OCI-LY1 (cell line): ENCODE data around the gene VTI1A.

Experiments used
- H2AFZ ChIP-seq: fragments of 200-600 bp; sonication (generic), shearing (Covaris generic); 2 replicates; pipeline ENCODE4 v1.6.0; 2014; ENCODE audit warnings: antibody characterized with exemption, mild to moderate bottlenecking, low read length
- H3F3A ChIP-seq: fragments of 200-600 bp; sonication (generic), shearing (Covaris generic); 2 replicates; pipeline ENCODE4 v1.6.0; 2014; ENCODE audit warnings: mild to moderate bottlenecking, antibody characterized with exemption, low read length, moderate library complexity; ENCODE audit not compliant: insufficient read depth
- H3K27ac ChIP-seq: fragments of 200-600 bp; sonication (generic); 2 replicates; pipeline ENCODE4 v1.5.1; 2014; ENCODE audit warnings: low read length, mixed run types, mild to moderate bottlenecking, low read depth; ENCODE audit not compliant: poor library complexity, severe bottlenecking
- H3K27me3 ChIP-seq: fragments of 200-600 bp; sonication (generic); 2 replicates; pipeline ENCODE4 v1.6.0; 2014; ENCODE audit warnings: antibody characterized with exemption, mild to moderate bottlenecking, low read length, moderate library complexity; ENCODE audit not compliant: insufficient read depth
- H3K36me3 ChIP-seq: fragments of 200-600 bp; sonication (generic); 2 replicates; pipeline ENCODE4 v1.6.1; 2014; ENCODE audit warnings: mild to moderate bottlenecking, antibody characterized with exemption, low read length, moderate library complexity, mixed read lengths; ENCODE audit not compliant: insufficient read depth
- H3K4me1 ChIP-seq: fragments of 200-600 bp; sonication (generic); 2 replicates; pipeline ENCODE4 v1.5.1; 2014; ENCODE audit warnings: mild to moderate bottlenecking, low read length, moderate library complexity; ENCODE audit not compliant: insufficient read depth, severe bottlenecking
- H3K4me2 ChIP-seq: fragments of 200-600 bp; sonication (generic), shearing (Covaris generic); 2 replicates; pipeline ENCODE4 v1.6.1; 2014; ENCODE audit warnings: low read length
- H3K4me3 ChIP-seq: fragments of 200-600 bp; sonication (generic); 2 replicates; pipeline ENCODE4 v1.5.1; 2014; ENCODE audit warnings: low read length, low read depth, mild to moderate bottlenecking, mixed read lengths; ENCODE audit not compliant: poor library complexity, severe bottlenecking
- H3K79me2 ChIP-seq: fragments of 200-600 bp; shearing (Covaris generic); 2 replicates; pipeline ENCODE4 v1.6.1; 2016; ENCODE audit warnings: mixed run types, low read length, mixed read lengths; ENCODE audit not compliant: insufficient read depth
- H3K9ac ChIP-seq: fragments of 200-600 bp; sonication (generic), shearing (Covaris generic); 2 replicates; pipeline ENCODE4 v1.6.1; 2014; ENCODE audit warnings: mild to moderate bottlenecking, low read length, mixed read lengths
- H3K9me2 ChIP-seq: fragments of 200-600 bp; sonication (generic), shearing (Covaris generic); 2 replicates; pipeline ENCODE4 v1.6.1; 2014; ENCODE audit warnings: low read depth, mild to moderate bottlenecking, low read length, mixed read lengths
- H3K9me3 ChIP-seq: fragments of 200-600 bp; shearing (Covaris generic); 2 replicates; pipeline ENCODE4 v1.6.1; 2014; ENCODE audit warnings: low read length, mixed read lengths
- H4K20me1 ChIP-seq: fragments of 200-600 bp; sonication (generic), shearing (Covaris generic); 2 replicates; pipeline ENCODE4 v1.6.0; 2016; ENCODE audit warnings: mild to moderate bottlenecking, low read length; ENCODE audit not compliant: insufficient read depth
- CTCF ChIP-seq: fragments of 200-600 bp; sonication (generic), shearing (Covaris generic); IDR thresholded peaks from 2 replicates; pipeline ENCODE4 v1.5.1; 2017; ENCODE audit warnings: mild to moderate bottlenecking, antibody characterized with exemption, low read length, moderate library complexity, mixed read lengths
- EZH2 ChIP-seq: fragments of 200-600 bp; sonication (generic), shearing (Covaris generic); IDR thresholded peaks from 2 replicates; pipeline ENCODE4 v1.8.0; 2017; ENCODE audit warnings: borderline replicate concordance, mixed run types, mild to moderate bottlenecking, antibody characterized with exemption, low read length, moderate library complexity, mixed read lengths

Gene VTI1A

GRCh38 chr10:112601214-112602090, 154.4 kb downstream of the VTI1A start:
- Histone ChIP-seq H3K27me3 (no peaks in the 10 kb centered on the region), H3K36me3 (no peaks in the 10 kb centered on the region), H3K9ac (no peak overlapping the region), H4K20me1 (no peaks in the 10 kb centered on the region), H2AFZ (no peak overlapping the region), H3K27ac (no peak overlapping the region), H3K4me2 (no peak overlapping the region), H3K4me1 (no peaks in the 10 kb centered on the region), H3F3A (no peaks in the 10 kb centered on the region), H3K9me2 (no peaks in the 10 kb centered on the region), H3K4me3 (no peak overlapping the region), H3K9me3 (no peaks in the 10 kb centered on the region), H3K79me2 (no peaks in the 10 kb centered on the region)
- TF ChIP-seq CTCF (no peak), EZH2 (no peak)

GRCh38 chr10:112603062-112603461, 156.0 kb downstream of the VTI1A start:
- H3K4me2 ChIP-seq, result no peak overlapping the region
- no peaks in the 10 kb centered on the region for H3K9me2 ChIP-seq
- no peaks in the 10 kb centered on the region for H3K36me3 ChIP-seq
- no peaks in the 10 kb centered on the region for H3K9me3 ChIP-seq
- no peaks in the 10 kb centered on the region for H3K27me3 ChIP-seq
- no peak overlapping the region for H3K4me3 ChIP-seq
- H3F3A ChIP-seq, result no peaks in the 10 kb centered on the region
- TF ChIP-seq CTCF (no peak), EZH2 (no peak)
- no peak overlapping the region for H3K27ac ChIP-seq
- H2AFZ ChIP-seq, result no peak overlapping the region
- H3K4me1 ChIP-seq, result no peaks in the 10 kb centered on the region
- no peak overlapping the region for H3K9ac ChIP-seq
- no peaks in the 10 kb centered on the region for H4K20me1 ChIP-seq
- H3K79me2 ChIP-seq, result no peaks in the 10 kb centered on the region

GRCh38 chr10:112605063-112605462, 158.0 kb downstream of the VTI1A start:
- Histone ChIP-seq H3K36me3 (no peaks in the 10 kb centered on the region), H4K20me1 (no peaks in the 10 kb centered on the region), H3K9me3 (no peaks in the 10 kb centered on the region), H3K79me2 (no peaks in the 10 kb centered on the region), H3K4me1 (no peaks in the 10 kb centered on the region), H3F3A (no peaks in the 10 kb centered on the region), H3K4me3 (no peak overlapping the region), H2AFZ (no peak overlapping the region), H3K9ac (no peak overlapping the region), H3K27me3 (no peaks in the 10 kb centered on the region), H3K27ac (no peak overlapping the region), H3K4me2 (no peak overlapping the region), H3K9me2 (no peaks in the 10 kb centered on the region)
- TF ChIP-seq CTCF (no peak), EZH2 (no peak)
